ENCODE data around the gene SP9.

Gene SP9

GRCh38 chr2:174334781-174335251, at the start of gene SP9:
SP9 (plus strand) TSS chr2:174334954; CDS start chr2:174335093, 139 bp downstream.
- no peak for DNase-seq

GRCh38 chr2:174286172-174286571, 48.6 kb upstream of the SP9 start:
- no peak for DNase-seq

- DNase-seq = no peak
Observed at GRCh38 chr2:174292908-174293307, 41.8 kb upstream of the SP9 start.

- DNase-seq = no peak
Observed at GRCh38 chr2:174300114-174300513, 34.6 kb upstream of the SP9 start.

- DNase-seq = no peak
Observed at GRCh38 chr2:174312581-174313234, 22.0 kb upstream of the SP9 start.

- DNase-seq = no peak
Observed at GRCh38 chr2:174322149-174322548, 12.6 kb upstream of the SP9 start.

- DNase-seq = no peak
Observed at GRCh38 chr2:174322746-174323145, 12.0 kb upstream of the SP9 start.

GRCh38 chr2:174324530-174324929, 10.2 kb upstream of the SP9 start:
- DNase-seq = no peak

GRCh38 chr2:174325373-174326160, 9.2 kb upstream of the SP9 start:
- DNase-seq = no peak

GRCh38 chr2:174326161-174327020, 8.4 kb upstream of the SP9 start:
- DNase-seq = no peak

GRCh38 chr2:174327021-174327840, 7.5 kb upstream of the SP9 start:
- DNase-seq = no peak

- no peak for DNase-seq
Observed at GRCh38 chr2:174327841-174328113, 7.0 kb upstream of the SP9 start.

GRCh38 chr2:174328114-174328960, 6.4 kb upstream of the SP9 start:
- DNase-seq = no peak

- DNase-seq = no peak
Observed at GRCh38 chr2:174328961-174329715, 5.6 kb upstream of the SP9 start.

GRCh38 chr2:174330945-174331594, 3.7 kb upstream of the SP9 start:
- no peak for DNase-seq

- no peak for DNase-seq
Observed at GRCh38 chr2:174331595-174332216, 3.0 kb upstream of the SP9 start.

GRCh38 chr2:174332217-174332963, 2.4 kb upstream of the SP9 start:
- DNase-seq = no peak

- no peak for DNase-seq
Observed at GRCh38 chr2:174333017-174333371, 1.8 kb upstream of the SP9 start.
